H1 (cell line): ENCODE data around the gene METTL1.

Source experiments
- ASH2L ChIP-seq: fragments of 200-600, 300-600 bp; sonication (generic); IDR thresholded peaks from one replicate; pipeline ENCODE4 v1.7.1; 2017; ENCODE audit warnings: low read length
- MAFK ChIP-seq: IDR thresholded peaks from 2 replicates; pipeline ENCODE4 v1.6.1; 2012; ENCODE audit warnings: low read depth, mild to moderate bottlenecking, improper control_type of control experiment, low read length
- TF ChIP-seq, protein P1 (sequence below), 3 experiments: IDR thresholded peaks; 1 replicate in 2 of 3; 2 replicates in 1 of 3; pipeline versions ENCODE4 v1.5.1 to v1.6.1; 2011; ENCODE audit warnings: low read length in 3 of 3, mild to moderate bottlenecking in 3 of 3, inconsistent platforms in 2 of 3, low read depth in 1 of 3, moderate library complexity in 1 of 3; ENCODE audit not compliant: insufficient read depth in 1 of 3; ENCODE audit errors: control extremely low read depth in 1 of 3

DNA sequence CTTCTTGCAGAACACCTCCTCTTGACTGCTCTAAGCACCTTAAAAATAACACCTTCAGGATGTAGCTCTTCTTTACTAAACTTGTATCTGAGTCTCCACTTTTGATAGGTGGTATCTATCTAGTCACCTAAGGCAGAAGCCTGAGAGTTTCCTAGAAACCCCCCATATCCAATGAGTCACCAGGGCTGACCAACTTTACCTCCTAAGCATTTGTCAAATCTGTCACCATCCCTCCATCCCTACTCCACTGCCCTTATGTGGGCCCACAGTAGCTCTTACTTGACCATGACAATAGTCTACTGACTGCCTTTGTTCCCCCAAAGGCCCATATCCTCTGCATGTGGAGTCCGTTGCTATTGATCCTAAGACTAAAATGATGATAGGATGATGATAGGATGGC is 30.7 kb upstream of the METTL1 start:
- TF ChIP-seq, protein P1, sequence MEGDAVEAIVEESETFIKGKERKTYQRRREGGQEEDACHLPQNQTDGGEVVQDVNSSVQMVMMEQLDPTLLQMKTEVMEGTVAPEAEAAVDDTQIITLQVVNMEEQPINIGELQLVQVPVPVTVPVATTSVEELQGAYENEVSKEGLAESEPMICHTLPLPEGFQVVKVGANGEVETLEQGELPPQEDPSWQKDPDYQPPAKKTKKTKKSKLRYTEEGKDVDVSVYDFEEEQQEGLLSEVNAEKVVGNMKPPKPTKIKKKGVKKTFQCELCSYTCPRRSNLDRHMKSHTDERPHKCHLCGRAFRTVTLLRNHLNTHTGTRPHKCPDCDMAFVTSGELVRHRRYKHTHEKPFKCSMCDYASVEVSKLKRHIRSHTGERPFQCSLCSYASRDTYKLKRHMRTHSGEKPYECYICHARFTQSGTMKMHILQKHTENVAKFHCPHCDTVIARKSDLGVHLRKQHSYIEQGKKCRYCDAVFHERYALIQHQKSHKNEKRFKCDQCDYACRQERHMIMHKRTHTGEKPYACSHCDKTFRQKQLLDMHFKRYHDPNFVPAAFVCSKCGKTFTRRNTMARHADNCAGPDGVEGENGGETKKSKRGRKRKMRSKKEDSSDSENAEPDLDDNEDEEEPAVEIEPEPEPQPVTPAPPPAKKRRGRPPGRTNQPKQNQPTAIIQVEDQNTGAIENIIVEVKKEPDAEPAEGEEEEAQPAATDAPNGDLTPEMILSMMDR (IDR thresholded peaks at IDR 0.05; ENCODE audit: control extremely low read depth in 1 of 3, insufficient read depth in 1 of 3, low read depth in 1 of 3, low read length in 3 of 3) = no peak
- TF ChIP-seq ASH2L = no peak
- TF ChIP-seq MAFK = no peak
